GM12872 (cell line): Measurements from ENCODE around the gene SLC2A9.

Source experiments
- TF ChIP-seq, protein P1 (sequence below): IDR thresholded peaks from 3 replicates; pipeline ENCODE4 v1.5.1; 2011; ENCODE audit warnings: low read depth, mild to moderate bottlenecking, low read length, moderate library complexity; ENCODE audit not compliant: insufficient read depth

The SLC2A9 gene

GRCh38 chr4:9849538-9849920 lies 171.8 kb downstream of the SLC2A9 start:
- TF ChIP-seq, protein P1, sequence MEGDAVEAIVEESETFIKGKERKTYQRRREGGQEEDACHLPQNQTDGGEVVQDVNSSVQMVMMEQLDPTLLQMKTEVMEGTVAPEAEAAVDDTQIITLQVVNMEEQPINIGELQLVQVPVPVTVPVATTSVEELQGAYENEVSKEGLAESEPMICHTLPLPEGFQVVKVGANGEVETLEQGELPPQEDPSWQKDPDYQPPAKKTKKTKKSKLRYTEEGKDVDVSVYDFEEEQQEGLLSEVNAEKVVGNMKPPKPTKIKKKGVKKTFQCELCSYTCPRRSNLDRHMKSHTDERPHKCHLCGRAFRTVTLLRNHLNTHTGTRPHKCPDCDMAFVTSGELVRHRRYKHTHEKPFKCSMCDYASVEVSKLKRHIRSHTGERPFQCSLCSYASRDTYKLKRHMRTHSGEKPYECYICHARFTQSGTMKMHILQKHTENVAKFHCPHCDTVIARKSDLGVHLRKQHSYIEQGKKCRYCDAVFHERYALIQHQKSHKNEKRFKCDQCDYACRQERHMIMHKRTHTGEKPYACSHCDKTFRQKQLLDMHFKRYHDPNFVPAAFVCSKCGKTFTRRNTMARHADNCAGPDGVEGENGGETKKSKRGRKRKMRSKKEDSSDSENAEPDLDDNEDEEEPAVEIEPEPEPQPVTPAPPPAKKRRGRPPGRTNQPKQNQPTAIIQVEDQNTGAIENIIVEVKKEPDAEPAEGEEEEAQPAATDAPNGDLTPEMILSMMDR, result no peak

GRCh38 chr4:9847968-9848748 lies 173.1 kb downstream of the SLC2A9 start:
- TF ChIP-seq, protein P1, result no peak

DNA sequence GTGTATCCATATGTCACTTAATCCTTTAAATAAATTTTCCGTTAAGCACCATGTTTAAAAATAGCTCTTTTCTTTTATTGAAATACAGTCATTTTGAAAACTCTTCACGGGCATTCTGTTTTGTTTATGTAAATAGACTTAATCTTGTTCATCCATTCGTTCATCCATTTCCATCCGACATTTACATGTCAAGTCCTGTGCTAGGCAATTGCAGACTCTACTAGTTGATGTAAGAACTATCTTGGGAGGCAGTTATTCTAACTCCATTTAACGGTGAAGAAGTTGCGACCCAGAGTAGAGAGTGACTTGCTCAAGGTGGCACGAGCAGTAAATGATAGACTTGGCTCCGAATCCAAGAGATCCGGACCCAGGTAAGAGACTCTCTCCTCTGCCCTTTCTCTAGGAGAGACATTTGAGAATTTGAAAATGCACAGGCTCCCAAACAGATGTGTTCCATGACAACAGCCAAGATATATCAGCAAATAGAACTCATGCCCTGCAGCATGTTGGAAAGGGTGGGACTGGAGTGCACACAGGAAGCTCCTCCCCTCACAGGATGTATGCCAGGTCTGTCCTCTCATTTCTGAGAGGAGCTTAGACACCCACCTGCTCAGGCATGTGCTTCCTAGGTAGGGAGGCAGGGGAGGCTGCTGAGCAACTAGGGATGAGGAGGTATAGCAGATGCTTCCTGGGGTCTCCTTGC lies 175.4 kb downstream of the SLC2A9 start:
- TF ChIP-seq, protein P1, result no peak

DNA sequence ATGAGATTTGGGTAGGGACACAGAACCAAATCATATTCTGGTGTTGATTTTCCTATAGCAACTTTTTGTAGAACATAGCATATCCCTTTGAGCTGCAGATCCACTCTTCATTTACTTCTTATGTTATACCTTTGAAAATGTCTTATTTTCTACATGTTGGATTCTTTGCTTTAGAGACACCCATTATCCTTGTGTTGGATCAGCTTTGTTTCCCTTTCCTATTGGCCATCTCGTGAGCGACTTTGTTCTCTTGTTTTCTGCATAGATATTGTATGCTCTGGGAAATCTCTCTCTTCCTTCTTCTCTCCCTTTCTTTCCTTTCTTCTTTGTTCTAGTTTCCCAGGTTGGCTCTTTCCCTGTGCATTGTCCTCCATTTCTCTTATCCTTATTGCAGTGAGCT lies 180.2 kb downstream of the SLC2A9 start:
- TF ChIP-seq, protein P1, result no peak

DNA sequence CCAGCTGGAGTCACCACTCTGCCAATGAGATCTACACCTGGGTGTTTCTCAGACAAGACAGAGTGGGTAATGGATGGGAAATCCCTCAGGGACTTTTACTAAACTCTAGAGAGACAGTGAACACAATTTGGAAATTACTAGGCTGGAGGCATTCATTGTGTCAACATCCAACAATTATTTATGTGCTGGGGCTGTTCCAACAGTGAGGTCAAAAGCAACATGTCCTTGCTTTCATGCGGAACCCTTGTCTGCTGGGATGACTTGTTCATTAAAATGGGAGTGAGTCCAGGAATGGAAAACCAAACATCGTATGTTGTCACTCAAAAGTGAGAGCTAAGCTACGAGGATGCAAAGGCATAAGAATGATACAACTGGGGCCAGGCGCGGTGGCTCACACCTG lies 185.9 kb downstream of the SLC2A9 start:
- TF ChIP-seq, protein P1, result no peak

- TF ChIP-seq, protein P1, result no peak
Observed at GRCh38 chr4:9833421-9833820, 187.9 kb downstream of the SLC2A9 start.

- TF ChIP-seq, protein P1, result no peak
Observed at GRCh38 chr4:9832640-9833039, 188.7 kb downstream of the SLC2A9 start.
